H9 (cell line): ENCODE data around the gene JARID2. TPM values are rescaled to one million over a fixed set of nuclear protein-coding genes. Genes with fewer than 3 reads are reported as not detected.

Source experiments
- DNase-seq: peaks from one replicate; pipeline ENCODE4 v3.0.0-alpha.2; 2017
- H2AFZ ChIP-seq: one replicate; pipeline ENCODE4 v1.6.1; 2013; ENCODE audit warnings: mild to moderate bottlenecking, low read length, control low read depth, moderate library complexity
- H2AK5ac ChIP-seq: 2 replicates; pipeline ENCODE4 v1.6.1; 2013; ENCODE audit warnings: low read length, control low read depth, mixed read lengths; ENCODE audit not compliant: insufficient read length
- H2BK120ac ChIP-seq: one replicate; pipeline ENCODE4 v1.6.1; 2013; ENCODE audit warnings: low read depth, mild to moderate bottlenecking, low read length, control low read depth, inconsistent platforms; ENCODE audit not compliant: poor library complexity, severe bottlenecking
- H2BK12ac ChIP-seq: 2 replicates; pipeline ENCODE4 v1.6.1; 2013; ENCODE audit warnings: low read length, control low read depth, mixed read lengths, low read depth; ENCODE audit not compliant: insufficient read length
- H2BK15ac ChIP-seq: 2 replicates; pipeline ENCODE4 v1.6.1; 2013; ENCODE audit warnings: low read depth, low read length, control low read depth
- H2BK20ac ChIP-seq: one replicate; pipeline ENCODE4 v1.6.1; 2013; ENCODE audit warnings: low read depth, mild to moderate bottlenecking, low read length, control low read depth, inconsistent platforms; ENCODE audit not compliant: poor library complexity, severe bottlenecking
- H2BK5ac ChIP-seq: 2 replicates; pipeline ENCODE4 v1.6.1; 2013; ENCODE audit warnings: low read length, control low read depth, mixed read lengths; ENCODE audit not compliant: insufficient read length
- H3K14ac ChIP-seq: 2 replicates; pipeline ENCODE4 v1.6.1; 2013; ENCODE audit warnings: low read length, control low read depth; ENCODE audit not compliant: insufficient read depth
- H3K18ac ChIP-seq: 2 replicates; pipeline ENCODE4 v1.6.1; 2013; ENCODE audit warnings: low read depth, mild to moderate bottlenecking, mixed read lengths, low read length, control low read depth; ENCODE audit not compliant: insufficient read length
- H3K23ac ChIP-seq: 2 replicates; pipeline ENCODE4 v1.6.1; 2013; ENCODE audit warnings: low read length, control low read depth, mixed read lengths, low read depth; ENCODE audit not compliant: insufficient read length
- H3K23me2 ChIP-seq: 2 replicates; pipeline ENCODE4 v1.6.1; 2013; ENCODE audit warnings: low read depth, mild to moderate bottlenecking, mixed read lengths, low read length, control low read depth; ENCODE audit not compliant: insufficient read length, poor library complexity, severe bottlenecking
- H3K27ac ChIP-seq: 2 replicates; pipeline ENCODE4 v1.5.1; 2013; ENCODE audit warnings: low read length, control low read depth, mixed read lengths, low read depth; ENCODE audit not compliant: insufficient read length
- H3K27me3 ChIP-seq: 2 replicates; pipeline ENCODE4 v1.6.1; 2013; ENCODE audit warnings: low read length, control low read depth, inconsistent platforms; ENCODE audit not compliant: insufficient read depth
- H3K4ac ChIP-seq: 2 replicates; pipeline ENCODE4 v1.6.1; 2013; ENCODE audit warnings: low read depth, mild to moderate bottlenecking, control low read depth, inconsistent platforms, low read length, moderate library complexity
- H3K4me1 ChIP-seq: 2 replicates; pipeline ENCODE4 v1.6.1; 2013; ENCODE audit warnings: low read length, control low read depth, inconsistent platforms; ENCODE audit not compliant: insufficient read depth
- H3K4me2 ChIP-seq: 2 replicates; pipeline ENCODE4 v1.6.1; 2013; ENCODE audit warnings: low read length, control low read depth, mixed read lengths; ENCODE audit not compliant: insufficient read length, insufficient read depth
- H3K56ac ChIP-seq: 2 replicates; pipeline ENCODE4 v1.6.1; 2013; ENCODE audit warnings: low read depth, mild to moderate bottlenecking, mixed read lengths, low read length, control low read depth; ENCODE audit not compliant: insufficient read length
- H3K79me1 ChIP-seq: 2 replicates; pipeline ENCODE4 v1.6.1; 2013; ENCODE audit warnings: low read depth, mild to moderate bottlenecking, moderate library complexity, low read length, control low read depth, inconsistent platforms; ENCODE audit not compliant: insufficient read depth, poor library complexity, severe bottlenecking
- H3K79me2 ChIP-seq: 2 replicates; pipeline ENCODE4 v1.6.1; 2013; ENCODE audit warnings: low read length, control low read depth, inconsistent platforms; ENCODE audit not compliant: insufficient read depth
- H3K9ac ChIP-seq: 2 replicates; pipeline ENCODE4 v1.6.1; 2013; ENCODE audit warnings: low read length, control low read depth, mixed read lengths; ENCODE audit not compliant: insufficient read length; ENCODE audit errors: extremely low read depth
- H3K9me3 ChIP-seq: one replicate; pipeline ENCODE4 v1.6.1; 2013; ENCODE audit warnings: low read depth, low read length, inconsistent platforms; ENCODE audit not compliant: control insufficient read depth
- H3T11ph ChIP-seq: one replicate; pipeline ENCODE4 v1.6.1; 2013; ENCODE audit warnings: mild to moderate bottlenecking, low read length, control low read depth, inconsistent platforms
- H4K20me1 ChIP-seq: one replicate; pipeline ENCODE4 v1.6.1; 2013; ENCODE audit not compliant: control insufficient read depth, insufficient read length, insufficient read depth
- H4K5ac ChIP-seq: 2 replicates; pipeline ENCODE4 v1.6.1; 2013; ENCODE audit warnings: low read depth, mild to moderate bottlenecking, mixed read lengths, low read length, control low read depth; ENCODE audit not compliant: insufficient read length
- H4K8ac ChIP-seq: replicated peaks from 2 replicates; pipeline ENCODE4 v1.6.1; 2013; ENCODE audit warnings: low read length, control low read depth, mixed read lengths, low read depth; ENCODE audit not compliant: insufficient read length
- H4K91ac ChIP-seq: 2 replicates; pipeline ENCODE4 v1.6.1; 2013; ENCODE audit warnings: low read depth, mild to moderate bottlenecking, moderate library complexity, mixed read lengths, low read length, control low read depth; ENCODE audit not compliant: insufficient read length
- H3K27ac Mint-ChIP-seq, 3 experiments: 2 replicates in 2 of 3; 3 replicates in 1 of 3; pipeline ENCODE4 v1.8.0; 2020 to 2021; ENCODE audit warnings: mixed read lengths in 3 of 3, mild to moderate bottlenecking in 1 of 3, moderate library complexity in 1 of 3
- H3K27me3 Mint-ChIP-seq: 2 replicates; pipeline ENCODE4 v1.8.0; 2021; ENCODE audit warnings: low read depth, mild to moderate bottlenecking, moderate library complexity, mixed read lengths
- H3K36me3 Mint-ChIP-seq, 3 experiments: 2 replicates in 2 of 3; 3 replicates in 1 of 3; pipeline ENCODE4 v1.8.0; 2020 to 2021; ENCODE audit warnings: low read depth in 3 of 3, mixed read lengths in 3 of 3; ENCODE audit not compliant: insufficient read depth in 1 of 3
- H3K4me1 Mint-ChIP-seq, 2 experiments: 2 replicates each; pipeline ENCODE4 v1.8.0; 2020; ENCODE audit warnings: mixed read lengths in 2 of 2
- H3K4me3 Mint-ChIP-seq, 2 experiments: 2 replicates in 1 of 2; 3 replicates in 1 of 2; pipeline ENCODE4 v1.8.0; 2020 to 2021; ENCODE audit warnings: mild to moderate bottlenecking in 2 of 2, mixed read lengths in 2 of 2, moderate library complexity in 1 of 2
- H3K9me3 Mint-ChIP-seq, 2 experiments: 2 replicates in 1 of 2; 3 replicates in 1 of 2; pipeline ENCODE4 v1.8.0; 2020; ENCODE audit warnings: mild to moderate bottlenecking in 2 of 2, mixed read lengths in 2 of 2, moderate library complexity in 1 of 2
- CTCF ChIP-seq: fragments of 200-600 bp; sonication (generic); conservative IDR thresholded peaks from 3 replicates; pipeline ENCODE4 v1.8.0; 2021; ENCODE audit warnings: antibody characterized with exemption, mild to moderate bottlenecking
- WGBS: extraction: QIAGEN DNeasy Blood & Tissue Kit; methylation state at CpG from one replicate; pipeline ENCODE4 v1.1.7; 2013; ENCODE audit warnings: missing lambda C conversion rate, low lambda C conversion rate, mixed read lengths; ENCODE audit not compliant: insufficient read length; ENCODE audit errors: extremely low coverage; 5-methylcytosine and 5-hydroxymethylcytosine counted together
- total RNA-seq: library from RNA; stranded (reverse); gene quantifications from 2 replicates; pipeline ENCODE4 v1.2.1, GENCODE V29; 2021

Gene JARID2
- total RNA-seq, 1 experiment from 2014 or later = 174 TPM

GRCh38 chr6:15255481-15255880, 9.6 kb downstream of the JARID2 start:
- no peak overlapping the region for H3K14ac ChIP-seq
- H2AK5ac ChIP-seq = no peak overlapping the region
- no peaks in the 10 kb centered on the region for H4K20me1 ChIP-seq
- no peak overlapping the region for H2BK5ac ChIP-seq
- H3K18ac ChIP-seq = no peak overlapping the region
- Mint-ChIP-seq H3K36me3 (peaks cover 21 to 54% (median 22%) of the 10 kb centered on the region in 3 experiments; a peak in 6 of 7 replicates), H3K9me3 (no peaks in the 10 kb centered on the region), H3K27me3 (no peaks in the 10 kb centered on the region), H3K27ac (peak overlapping the region; percentile 27 to 93 (median 61); a peak in 6 of 7 replicates), H3K4me1 (peaks cover 96 to 97% of the 10 kb centered on the region in 2 experiments), H3K4me3 (peak overlapping the region; percentile 8 to 67)
- peaks cover 27% of the 10 kb centered on the region for H3K4me1 ChIP-seq
- H3K4ac ChIP-seq = no peak overlapping the region
- no peak overlapping the region for H2AFZ ChIP-seq
- peak overlapping the region; percentile 17 for H3K4me2 ChIP-seq
- H2BK15ac ChIP-seq = no peak overlapping the region
- no peak overlapping the region for H2BK120ac ChIP-seq
- H2BK12ac ChIP-seq = no peak overlapping the region
- no CpG with 5 or more reads among the region's 1 CpG for WGBS
- H3K79me2 ChIP-seq = peaks cover 98% of the 10 kb centered on the region
- no peak for DNase-seq
- no peaks in the 10 kb centered on the region for H3K9me3 ChIP-seq
- no peak overlapping the region for H2BK20ac ChIP-seq
- no peaks in the 10 kb centered on the region for H3K23me2 ChIP-seq
- H3K9ac ChIP-seq = no peak overlapping the region
- H3K27me3 ChIP-seq = no peaks in the 10 kb centered on the region
- no peak overlapping the region for H3K23ac ChIP-seq
- H3K56ac ChIP-seq = no peak overlapping the region
- TF ChIP-seq CTCF = no peak
- no peak overlapping the region for H4K8ac ChIP-seq
- H4K5ac ChIP-seq = no peak overlapping the region
- no peak overlapping the region for H4K91ac ChIP-seq
- no peaks in the 10 kb centered on the region for H3K79me1 ChIP-seq
- no peak overlapping the region for H3T11ph ChIP-seq
- no peak overlapping the region for H3K27ac ChIP-seq
